ELF-1 (cell line): Measurements from ENCODE around the gene PAPPA2.
"Not testable (repeated sequence)": the region's sequence is repeated elsewhere in the genome, so short reads cannot be mapped to it uniquely, and the experiment has no call there.

Experiments used
- DNase-seq: peaks from one replicate; pipeline ENCODE4 v3.0.0-alpha.2; 2016; ENCODE audit warnings: low read depth, low spot score

Gene PAPPA2

GRCh38 chr1:176462674-176463378 is at the start of gene PAPPA2:
Gene PAPPA2, plus strand, starts transcription at chr1:176463175. Its CDS starts 93,148 bp downstream, at chr1:176556323.
- no peak for DNase-seq

GRCh38 chr1:176416777-176417176 is 46.2 kb upstream of the PAPPA2 start:
- peak; percentile 57 for DNase-seq

GRCh38 chr1:176419608-176420007 is 43.4 kb upstream of the PAPPA2 start:
- not testable (repeated sequence) for DNase-seq

DNA sequence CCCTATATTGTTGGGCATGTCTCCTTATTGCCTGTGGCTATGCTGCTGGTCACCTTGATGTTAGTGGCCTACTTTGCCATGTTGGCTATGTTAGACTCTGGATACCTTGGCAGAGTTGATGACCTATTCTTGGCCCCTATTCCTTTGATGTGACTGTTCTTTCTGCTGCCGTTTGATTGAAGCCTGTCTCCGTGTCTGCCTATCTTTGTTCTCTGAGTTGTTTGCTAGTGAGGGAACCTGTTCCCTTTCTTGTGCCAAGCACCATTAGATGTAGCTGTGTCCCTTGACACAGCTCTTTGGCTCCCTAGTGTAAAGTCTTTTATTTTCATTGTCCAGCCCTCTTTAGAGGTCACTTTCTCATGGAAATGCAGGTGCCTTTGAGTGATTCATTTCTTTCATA is 28.7 kb upstream of the PAPPA2 start:
- no peak for DNase-seq

DNA sequence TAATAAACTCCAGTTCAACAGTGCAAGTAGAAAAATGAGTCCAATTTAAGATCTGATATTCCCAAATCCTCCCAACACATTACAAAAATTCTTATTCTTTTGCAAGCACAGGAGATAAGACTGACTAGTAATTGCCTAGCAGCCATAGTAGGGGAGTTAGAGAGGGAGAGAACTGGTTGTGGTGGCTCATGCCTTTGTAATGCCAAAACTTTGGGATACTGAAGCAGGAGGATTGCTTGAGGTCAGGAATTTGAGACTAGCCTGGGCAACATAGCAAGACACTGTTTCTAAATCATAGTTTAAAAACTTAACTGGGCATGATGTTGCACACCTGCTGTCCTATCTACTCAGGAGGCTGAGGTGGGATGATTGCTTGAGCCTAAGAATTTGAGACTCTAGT is 26.7 kb upstream of the PAPPA2 start:
- no peak for DNase-seq

GRCh38 chr1:176440176-176440575 is 22.8 kb upstream of the PAPPA2 start:
- no peak for DNase-seq

DNA sequence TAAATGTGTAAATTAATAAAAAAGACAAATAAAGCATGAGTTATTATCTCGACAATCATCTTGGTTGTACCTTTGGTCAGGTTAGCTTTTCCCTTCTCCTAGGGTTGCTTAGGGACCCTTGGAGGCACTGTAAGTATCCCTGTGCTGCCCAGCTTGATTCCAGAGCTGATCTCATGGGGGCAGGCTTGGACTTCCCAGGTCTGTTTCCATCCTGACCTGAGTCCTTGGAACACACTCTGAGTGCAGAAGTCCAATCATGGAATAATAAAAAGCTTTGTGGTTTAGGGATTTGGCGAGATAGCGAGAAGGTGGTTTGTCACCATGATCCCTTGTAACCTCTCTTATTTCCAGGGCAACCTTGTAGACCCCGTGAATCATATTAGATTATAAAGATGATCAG is 18.7 kb upstream of the PAPPA2 start:
- DNase-seq = no peak

DNA sequence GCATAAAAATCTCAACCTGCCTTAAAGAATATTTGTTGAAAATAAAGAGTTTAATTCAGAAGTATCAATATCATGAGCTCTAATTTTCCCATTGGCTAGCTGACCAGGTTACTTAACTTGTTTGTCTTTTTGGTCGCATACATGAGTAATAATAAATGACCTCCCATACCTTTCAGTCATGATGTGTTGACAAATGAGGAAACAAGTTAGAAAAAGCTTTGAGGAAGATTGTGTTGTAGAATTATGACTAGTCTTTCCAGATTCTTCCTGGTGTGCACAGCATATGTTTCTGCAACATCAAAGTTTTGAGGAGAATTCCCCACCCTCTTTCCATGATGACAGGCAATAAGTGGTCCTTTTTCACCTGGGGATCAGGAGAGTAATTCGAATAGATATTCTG is 17.6 kb upstream of the PAPPA2 start:
- DNase-seq = no peak

DNA sequence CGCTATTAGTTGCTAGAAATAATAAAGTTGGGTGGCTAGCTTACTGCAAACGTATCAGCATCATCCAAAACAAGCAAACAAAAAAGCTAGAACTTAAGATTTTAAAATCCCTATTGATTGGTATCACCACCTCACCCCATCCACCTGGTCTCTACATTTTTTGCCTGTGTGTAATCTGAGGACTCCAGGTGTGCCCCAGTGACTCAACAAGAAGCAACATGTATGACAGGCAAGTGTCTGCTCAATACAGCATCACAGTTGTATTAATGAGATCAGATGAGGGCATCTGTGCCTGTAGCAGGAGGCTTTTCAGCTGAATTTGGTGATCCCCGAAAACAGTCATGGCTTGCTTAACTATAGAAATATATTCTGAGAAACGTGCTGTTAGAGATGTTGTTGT is 14.6 kb upstream of the PAPPA2 start:
- DNase-seq = no peak

GRCh38 chr1:176450526-176450925 is 12.4 kb upstream of the PAPPA2 start:
- DNase-seq = no peak

GRCh38 chr1:176451741-176452140 is 11.2 kb upstream of the PAPPA2 start:
- DNase-seq = not testable (repeated sequence)

DNA sequence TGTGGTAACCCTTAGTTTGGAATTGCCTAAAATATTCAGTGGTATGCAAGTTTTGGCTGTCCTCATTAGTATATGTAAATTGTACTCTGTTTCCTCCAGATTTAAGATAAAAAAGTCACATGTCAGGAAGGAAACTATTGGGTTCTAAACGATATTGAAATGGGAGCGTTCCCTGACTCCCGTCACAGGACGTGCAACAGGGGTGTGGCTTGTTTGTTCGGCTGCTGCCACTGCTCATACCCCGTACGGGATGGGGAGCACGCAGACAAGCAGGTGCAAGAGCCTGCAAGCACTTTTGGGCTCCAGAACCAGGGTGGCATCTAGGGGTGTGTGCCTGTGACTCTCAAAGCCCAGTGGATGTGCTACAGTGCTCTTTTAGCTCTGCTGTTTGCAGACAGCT is 6.2 kb upstream of the PAPPA2 start:
- no peak for DNase-seq

GRCh38 chr1:176460544-176461336 is 2.2 kb upstream of the PAPPA2 start:
- DNase-seq = no peak

DNA sequence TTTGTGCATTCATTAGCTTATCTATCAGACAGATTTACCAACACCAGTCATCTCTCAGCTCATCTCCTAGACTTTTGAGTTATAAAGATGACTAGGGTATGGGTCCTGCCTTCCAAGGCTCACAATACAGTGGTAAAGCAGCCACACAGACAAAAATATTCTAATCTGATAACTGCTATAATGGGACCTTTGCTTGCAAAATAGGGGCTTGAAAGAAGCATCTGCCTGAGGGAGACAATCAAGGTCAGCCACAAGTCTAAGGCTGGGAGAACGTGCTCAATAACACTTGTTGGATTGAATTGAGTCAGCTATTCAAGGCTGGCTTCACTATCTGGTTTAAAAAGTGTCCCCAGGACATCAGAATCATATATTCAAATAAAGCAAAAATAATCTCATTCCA is 1.4 kb upstream of the PAPPA2 start:
- DNase-seq = no peak

GRCh38 chr1:176466514-176466913 is 3.5 kb downstream of the PAPPA2 start:
- peak; percentile 10 for DNase-seq

DNA sequence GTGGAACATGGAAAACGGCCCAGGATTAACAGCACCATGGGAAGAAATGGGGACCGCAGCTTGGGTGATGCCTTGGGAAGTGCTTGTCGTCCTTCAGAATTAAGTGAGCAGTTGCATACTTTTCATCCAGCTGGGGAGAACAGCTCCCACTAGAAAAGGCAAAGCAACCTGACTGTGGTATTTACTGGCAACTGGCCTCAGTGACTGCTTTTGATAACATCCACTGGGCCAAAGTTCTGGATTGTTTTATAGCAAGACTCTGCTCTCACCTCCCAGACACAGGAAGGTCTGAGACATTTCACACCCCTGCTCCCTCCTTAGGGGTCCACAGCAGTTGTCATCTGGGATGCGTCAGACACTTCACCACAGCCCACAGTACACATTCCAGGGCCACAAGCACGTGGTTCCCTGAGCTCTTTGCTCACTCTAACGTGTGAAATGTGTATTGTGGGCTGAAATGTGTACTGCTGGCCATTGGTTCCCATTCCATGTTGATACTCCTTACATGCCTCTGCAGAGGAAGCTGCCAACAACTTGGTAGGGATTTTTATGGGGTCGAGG is 6.6 kb downstream of the PAPPA2 start:
- peak; percentile 18 for DNase-seq

DNA sequence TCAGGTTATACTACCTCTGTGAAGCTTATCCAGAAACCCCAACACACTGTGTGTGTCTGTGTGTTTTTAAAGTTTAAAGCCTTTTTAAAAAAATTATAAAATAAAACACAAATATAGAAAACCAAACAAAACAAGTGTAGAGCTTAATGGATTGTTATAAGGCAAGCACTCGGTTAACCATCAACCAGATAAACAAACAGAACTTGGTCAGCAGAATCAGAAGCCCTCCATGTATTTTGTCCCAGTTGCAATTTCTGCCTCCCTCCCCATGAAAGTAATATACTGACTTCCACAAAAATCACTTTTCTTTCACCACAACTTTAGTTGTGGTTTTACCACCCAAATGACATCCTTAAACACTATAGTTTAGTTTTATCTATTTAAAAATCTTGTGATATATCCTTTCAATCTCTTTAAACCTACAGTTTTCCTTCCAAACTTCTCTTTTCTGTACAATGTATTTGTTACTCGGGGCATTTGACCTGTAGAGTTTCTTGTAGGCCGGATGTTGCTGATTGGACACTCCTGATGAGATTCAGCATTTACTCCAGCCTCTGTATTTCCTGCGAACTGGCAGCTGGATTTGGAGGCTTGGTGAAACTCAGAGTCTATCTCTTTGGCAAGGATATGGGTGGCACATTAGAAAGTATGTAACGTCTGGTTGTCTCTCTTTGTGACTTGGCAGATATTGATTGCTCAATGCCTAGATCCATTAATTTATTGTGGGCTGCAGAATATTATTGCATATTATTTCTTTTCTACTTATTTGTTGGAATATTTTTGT is 8.6 kb downstream of the PAPPA2 start:
- no peak for DNase-seq

GRCh38 chr1:176479971-176480370 is 17.0 kb downstream of the PAPPA2 start:
- peak; percentile 25 for DNase-seq

DNA sequence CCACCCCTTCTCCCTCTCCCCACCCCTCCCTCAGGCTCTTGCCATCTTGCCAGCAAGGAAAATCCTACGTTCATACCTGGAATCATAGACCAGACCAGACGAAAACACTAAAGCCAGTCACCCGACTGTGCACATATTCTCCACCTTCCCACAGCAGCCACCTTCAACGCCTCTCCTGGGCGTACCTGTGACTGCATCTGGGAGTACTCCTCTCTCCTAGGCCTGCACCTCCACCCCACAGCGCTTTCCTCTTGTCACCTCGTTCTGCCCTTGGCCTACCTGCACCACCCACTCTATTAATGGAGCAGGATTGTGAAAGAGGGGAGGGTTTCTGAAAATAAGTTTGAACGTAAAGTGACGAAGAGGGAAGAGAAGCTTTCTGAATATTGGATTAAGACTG is 17.8 kb downstream of the PAPPA2 start:
- DNase-seq = no peak

- no peak for DNase-seq
Observed at GRCh38 chr1:176485083-176485482, 22.1 kb downstream of the PAPPA2 start.

GRCh38 chr1:176494436-176494835 is 31.5 kb downstream of the PAPPA2 start:
- no peak for DNase-seq

- DNase-seq = no peak
Observed at GRCh38 chr1:176499671-176500070, 36.7 kb downstream of the PAPPA2 start.
